Tibial nerve (tissue), 4 donors: Measurements from ENCODE around the gene TSPYL6. TPM values are rescaled to one million over a fixed set of nuclear protein-coding genes. Genes with fewer than 3 reads are reported as not detected.
"Not testable (repeated sequence)": the region's sequence is repeated elsewhere in the genome, so short reads cannot be mapped to it uniquely, and the experiment has no call there.

Source experiments
- DNase-seq, 2 donors: peaks; one replicate each; pipeline ENCODE4 v3.0.0-alpha.2; 2019; ENCODE audit warnings: low spot score in 2 of 2
- H3K27ac ChIP-seq, 4 donors: fragments of 200-600 bp; sonication (generic) in 3 of 4; one replicate each; pipeline ENCODE4 v1.5.1; 2017 to 2019; ENCODE audit warnings: mild to moderate bottlenecking in 1 of 4
- H3K27me3 ChIP-seq, 2 donors: fragments of 200-600 bp; sonication (generic) in 1 of 2; one replicate each; pipeline versions ENCODE4 v1.5.1 to v1.6.0; 2017 to 2019
- H3K36me3 ChIP-seq, 3 donors: fragments of 200-600 bp; sonication (generic); one replicate each; pipeline ENCODE4 v1.5.1; 2018 to 2019
- H3K4me1 ChIP-seq, 4 donors: fragments of 200-600 bp; sonication (generic) in 3 of 4; one replicate each; pipeline ENCODE4 v1.5.1; 2017 to 2019
- H3K4me3 ChIP-seq, 4 donors: fragments of 200-600 bp; sonication (generic) in 3 of 4; one replicate each; pipeline ENCODE4 v1.5.1; 2017 to 2019; ENCODE audit warnings: mild to moderate bottlenecking in 1 of 4, moderate library complexity in 1 of 4
- H3K9me3 ChIP-seq, 4 donors: fragments of 200-600 bp; sonication (generic) in 3 of 4; one replicate each; pipeline ENCODE4 v1.5.1; 2017 to 2019
- EP300 ChIP-seq, 2 donors: sonication (generic); formaldehyde crosslinking; IDR thresholded peaks; one replicate each; pipeline ENCODE4 v1.6.1; 2017; ENCODE audit warnings: antibody characterized with exemption in 2 of 2, mild to moderate bottlenecking in 1 of 2
- POLR2A ChIP-seq, 2 donors: fragments of 450-650 bp; IDR thresholded peaks; one replicate each; pipeline ENCODE4 v1.6.1; 2017; ENCODE audit warnings: antibody characterized with exemption in 2 of 2, mild to moderate bottlenecking in 2 of 2, moderate library complexity in 2 of 2
- WGBS, 2 donors: methylation state at CpG; one replicate each; pipeline ENCODE4 v1.1.5; 2018; 5-methylcytosine and 5-hydroxymethylcytosine counted together
- total RNA-seq, 4 donors: library from RNA; depleted of rRNA; stranded (reverse); fragments of >200 nt; gene quantifications; one replicate each; pipeline ENCODE4 v1.1.0, GENCODE V29; 2016
- TF ChIP-seq, protein P1 (sequence below), 5 experiments: fragments of 200-600 bp in 3 of 5; fragments of 450-650 bp in 2 of 5; sonication (generic) in 3 of 5; IDR thresholded peaks; one replicate each; pipeline ENCODE4 v1.5.1; 2016 to 2019; ENCODE audit warnings: antibody characterized with exemption in 5 of 5, mild to moderate bottlenecking in 3 of 5, moderate library complexity in 2 of 5

The TSPYL6 gene
- total RNA-seq, 4 donors from 2014 or later, result 0.21 to 1.7 TPM; not detected in 2

- WGBS, 2 donors, result 39 to 44% methylated on average over 1 of the region's 1 CpG
- Histone ChIP-seq H3K36me3 (peaks cover 0 to 5% (median 0%) of the 10 kb centered on the region in 3 donors), H3K9me3 (no peaks in the 10 kb centered on the region), H3K27me3 (no peaks in the 10 kb centered on the region), H3K27ac (no peak overlapping the region), H3K4me1 (no peaks in the 10 kb centered on the region), H3K4me3 (no peak overlapping the region)
- no peak for DNase-seq
- no peak for TF ChIP-seq EP300 (IDR thresholded peaks at IDR 0.05)
- TF ChIP-seq, protein P1, sequence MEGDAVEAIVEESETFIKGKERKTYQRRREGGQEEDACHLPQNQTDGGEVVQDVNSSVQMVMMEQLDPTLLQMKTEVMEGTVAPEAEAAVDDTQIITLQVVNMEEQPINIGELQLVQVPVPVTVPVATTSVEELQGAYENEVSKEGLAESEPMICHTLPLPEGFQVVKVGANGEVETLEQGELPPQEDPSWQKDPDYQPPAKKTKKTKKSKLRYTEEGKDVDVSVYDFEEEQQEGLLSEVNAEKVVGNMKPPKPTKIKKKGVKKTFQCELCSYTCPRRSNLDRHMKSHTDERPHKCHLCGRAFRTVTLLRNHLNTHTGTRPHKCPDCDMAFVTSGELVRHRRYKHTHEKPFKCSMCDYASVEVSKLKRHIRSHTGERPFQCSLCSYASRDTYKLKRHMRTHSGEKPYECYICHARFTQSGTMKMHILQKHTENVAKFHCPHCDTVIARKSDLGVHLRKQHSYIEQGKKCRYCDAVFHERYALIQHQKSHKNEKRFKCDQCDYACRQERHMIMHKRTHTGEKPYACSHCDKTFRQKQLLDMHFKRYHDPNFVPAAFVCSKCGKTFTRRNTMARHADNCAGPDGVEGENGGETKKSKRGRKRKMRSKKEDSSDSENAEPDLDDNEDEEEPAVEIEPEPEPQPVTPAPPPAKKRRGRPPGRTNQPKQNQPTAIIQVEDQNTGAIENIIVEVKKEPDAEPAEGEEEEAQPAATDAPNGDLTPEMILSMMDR (IDR thresholded peaks at IDR 0.05), result no peak
- no peak for TF ChIP-seq POLR2A (IDR thresholded peaks at IDR 0.05)
These were observed 11.5 kb upstream of the TSPYL6 start for GRCh38 chr2:54267577-54267976.

DNA sequence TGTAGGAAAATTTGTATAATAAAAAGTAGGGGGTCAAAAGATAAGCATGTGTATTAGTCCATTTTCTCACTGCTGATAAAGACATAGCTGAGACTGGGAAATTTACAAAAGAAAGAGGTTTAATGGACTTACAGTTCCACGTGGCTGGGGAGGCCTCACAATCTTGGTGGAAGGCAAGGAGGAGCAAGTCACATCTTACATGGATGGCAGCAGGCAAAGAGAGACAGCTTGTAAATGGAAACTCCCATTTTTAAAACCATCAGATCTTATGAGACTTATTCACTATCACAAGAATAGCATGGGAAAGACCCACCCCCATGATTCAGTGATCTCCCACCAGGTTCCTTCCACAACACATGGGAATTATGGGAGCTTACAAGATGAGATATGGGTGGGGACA, 9.1 kb upstream of the TSPYL6 start:
- H3K27me3 ChIP-seq, H3K9me3 ChIP-seq, H3K27ac ChIP-seq, H3K4me3 ChIP-seq, H3K36me3 ChIP-seq, H3K4me1 ChIP-seq, DNase-seq: not testable (repeated sequence)
- 69 to 71% methylated on average over 1 of the region's 1 CpG for WGBS, 2 donors

DNA sequence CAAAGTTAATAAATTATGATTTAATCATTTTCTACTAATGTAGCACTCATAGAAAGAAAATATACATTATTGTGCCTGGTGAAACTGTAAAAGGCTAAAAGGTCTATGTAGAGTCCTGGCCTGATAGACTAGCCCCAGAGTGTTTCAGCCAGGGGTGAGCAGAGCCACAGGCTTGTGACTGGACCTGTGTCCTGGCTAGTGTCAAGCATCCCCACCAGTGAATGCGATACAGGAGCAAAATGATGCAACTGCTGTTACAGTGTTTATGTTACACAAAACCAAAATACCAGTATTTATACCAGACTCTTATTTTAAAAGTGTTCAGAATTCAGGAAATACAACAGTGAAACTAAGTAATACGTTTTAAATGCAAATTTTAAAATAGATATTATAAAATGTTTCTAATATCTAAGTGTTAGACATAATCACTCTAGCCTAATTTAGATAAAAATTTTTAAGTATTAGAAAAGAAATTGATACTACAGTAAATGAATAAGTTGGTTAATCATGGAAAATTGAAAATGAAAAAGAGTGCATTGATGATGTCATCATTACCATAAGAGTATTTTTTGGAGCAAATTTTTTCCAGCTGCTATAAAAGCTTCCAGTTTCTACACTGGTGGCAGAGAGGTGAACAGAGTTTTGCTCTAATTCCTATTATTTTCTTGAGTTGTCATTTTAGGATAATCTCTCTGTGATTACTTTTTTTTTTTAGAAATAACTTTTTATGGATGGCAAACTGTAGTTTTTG, 6.2 kb upstream of the TSPYL6 start:
- H3K4me3 ChIP-seq, result no peak overlapping the region
- no peak for TF ChIP-seq EP300 (IDR thresholded peaks at IDR 0.05)
- TF ChIP-seq POLR2A (IDR thresholded peaks at IDR 0.05), result no peak
- TF ChIP-seq, protein P1 (IDR thresholded peaks at IDR 0.05), result no peak
- no peaks in the 10 kb centered on the region for H3K9me3 ChIP-seq
- no peaks in the 10 kb centered on the region for H3K27me3 ChIP-seq
- peaks cover 0 to 5% (median 2%) of the 10 kb centered on the region in 4 donors for H3K4me1 ChIP-seq
- WGBS, 2 donors, result 67 to 78% methylated on average over 2 of the region's 2 CpGs
- no peak for DNase-seq
- peak overlapping the region in 1 of 4 donors; percentile 27 for H3K27ac ChIP-seq
- peaks cover 0 to 5% (median 0%) of the 10 kb centered on the region in 3 donors for H3K36me3 ChIP-seq

DNA sequence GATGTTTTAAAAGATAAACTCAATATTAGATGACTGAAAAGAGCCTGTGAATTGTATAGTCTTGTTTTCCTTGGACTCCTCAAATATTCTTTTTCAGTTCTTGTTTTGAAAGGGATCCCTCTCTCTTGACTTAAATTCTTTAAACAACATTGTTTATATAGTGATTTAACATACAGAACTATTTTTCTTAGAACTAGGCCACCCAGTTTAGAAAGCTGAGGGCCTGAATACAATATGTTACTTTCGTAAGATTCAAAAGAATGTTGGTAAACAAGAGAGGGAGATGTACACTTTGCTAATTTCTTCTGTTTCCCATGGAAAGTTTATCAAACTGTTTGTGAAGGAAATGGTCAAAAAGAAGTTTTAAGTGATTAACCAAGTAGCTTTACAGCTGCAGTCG, 5.5 kb upstream of the TSPYL6 start:
- peaks cover 0 to 5% (median 0%) of the 10 kb centered on the region in 3 donors for H3K36me3 ChIP-seq
- H3K9me3 ChIP-seq, result no peaks in the 10 kb centered on the region
- H3K4me3 ChIP-seq, result no peak overlapping the region
- DNase-seq, result no peak
- H3K4me1 ChIP-seq, result peaks cover 0 to 5% (median 2%) of the 10 kb centered on the region in 4 donors
- H3K27ac ChIP-seq, result peak overlapping the region in 2 of 4 donors; percentile 27 to 29
- 38 to 39% methylated on average over 2 of the region's 2 CpGs for WGBS, 2 donors
- no peaks in the 10 kb centered on the region for H3K27me3 ChIP-seq
- TF ChIP-seq EP300 (IDR thresholded peaks at IDR 0.05), result no peak
- no peak for TF ChIP-seq POLR2A (IDR thresholded peaks at IDR 0.05)
- TF ChIP-seq, protein P1 (IDR thresholded peaks at IDR 0.05), result no peak

DNA sequence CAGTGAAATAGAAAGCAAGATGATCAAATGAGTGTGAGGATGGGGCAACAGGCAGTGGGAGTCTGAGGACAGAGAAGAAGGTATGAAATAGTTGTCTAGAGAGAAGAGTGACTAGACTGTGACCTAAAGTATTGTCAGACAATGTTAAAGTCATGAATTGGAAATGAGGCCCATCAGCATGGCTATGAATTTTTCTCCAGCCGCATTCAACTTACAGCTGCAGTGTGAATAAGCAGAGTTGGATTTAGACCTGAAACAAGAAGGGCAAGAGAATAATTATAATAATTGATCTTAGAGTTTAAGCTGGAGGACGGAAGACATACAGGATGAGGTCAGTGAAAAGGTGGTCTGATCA, 4.2 kb upstream of the TSPYL6 start:
- H3K27me3 ChIP-seq, result no peaks in the 10 kb centered on the region
- H3K4me3 ChIP-seq, result no peak overlapping the region
- whole genome bisulfite sequencing, 2 donors, result 90 to 95% methylated on average over 2 of the region's 2 CpGs
- TF ChIP-seq EP300 (IDR thresholded peaks at IDR 0.05), result no peak
- TF ChIP-seq, protein P1 (IDR thresholded peaks at IDR 0.05), result no peak
- no peak for TF ChIP-seq POLR2A (IDR thresholded peaks at IDR 0.05)
- H3K4me1 ChIP-seq, result peaks cover 0 to 5% (median 2%) of the 10 kb centered on the region in 4 donors
- peaks cover 0 to 12% (median 0%) of the 10 kb centered on the region in 3 donors for H3K36me3 ChIP-seq
- peaks cover 0 to 4% (median 0%) of the 10 kb centered on the region in 4 donors for H3K9me3 ChIP-seq
- DNase-seq, result no peak
- no peak overlapping the region for H3K27ac ChIP-seq
